HepG2 (cell line): Measurements from ENCODE around the gene LRP1B. TPM values are rescaled to one million over a fixed set of nuclear protein-coding genes. Genes with fewer than 3 reads are reported as not detected.
A peak's percentile ranks its signal among the peaks of the same experiment; 100 is the strongest.

Source experiments
- ATAC-seq: fragments of 200-7000 bp; cut with Tn5 transposase; 3 replicates; pipeline ENCODE4 v1.9.1; 2020; ENCODE audit warnings: mild to moderate bottlenecking, moderate library complexity
- BruUV-seq: library from RNA; stranded (reverse); fragments of 400-500 nt; replicated peaks from 2 replicates; lab custom pipeline; 2021; lab: Mats Ljungman, UMichigan
- CTCF ChIA-PET: fragments of 300-600 bp; formaldehyde crosslinking; extraction: SDS; loops from one replicate; lab custom pipeline; 2021; ENCODE audit warnings: low total read pairs, inconsistent platforms, low intra/inter-chr PET ratio; lab: Yijun Ruan, JAX
- POLR2A ChIA-PET: fragments of 350-600 bp; sonication (Branson Sonifier 250); formaldehyde crosslinking; loops from one replicate; lab custom pipeline; 2020; ENCODE audit warnings: antibody characterized with exemption, inconsistent platforms; lab: Yijun Ruan, JAX
- DNase-seq: peaks from one replicate; pipeline ENCODE4 v3.0.0-alpha.2; 2015; ENCODE audit warnings: low spot score
- FAIRE-seq: peaks from 3 replicates; lab custom pipeline; 2011; peaks lifted over from hg19 to GRCh38; lab: Jason Lieb, UNC
- H2AFZ ChIP-seq: one replicate; pipeline ENCODE4 v1.6.1; 2011; ENCODE audit warnings: low read length, inconsistent platforms
- H3K27ac ChIP-seq: fragments of 300-600 bp; 3 replicates; pipeline ENCODE4 v1.8.0; 2011; ENCODE audit warnings: mixed run types, mild to moderate bottlenecking, mixed read lengths, low read length, inconsistent platforms; ENCODE audit not compliant: insufficient read depth; ENCODE audit errors: extremely low read length
- H3K27me3 ChIP-seq, 2 experiments: fragments of 200-600 bp in 1 of 2; 2 replicates in 1 of 2; 3 replicates in 1 of 2; pipeline versions ENCODE4 v1.6.0 to v1.8.0; 2011; ENCODE audit warnings: low read length in 2 of 2, mild to moderate bottlenecking in 2 of 2, moderate library complexity in 2 of 2, inconsistent platforms in 1 of 2; ENCODE audit not compliant: insufficient read depth in 2 of 2, control insufficient read depth in 1 of 2
- H3K36me3 ChIP-seq, 2 experiments: fragments of 200-600 bp in 1 of 2; replicated peaks in 1 of 2; 2 replicates in 1 of 2; 3 replicates in 1 of 2; pipeline versions ENCODE4 v1.5.1 to v1.8.0; 2011; ENCODE audit warnings: low read length in 2 of 2, inconsistent platforms in 1 of 2; ENCODE audit not compliant: insufficient read depth in 2 of 2, control insufficient read depth in 1 of 2
- H3K4me1 ChIP-seq: 2 replicates; pipeline ENCODE4 v1.5.1; 2012; ENCODE audit warnings: low read length, inconsistent platforms; ENCODE audit not compliant: insufficient read depth
- H3K4me2 ChIP-seq: 2 replicates; pipeline ENCODE4 v1.6.0; 2011; ENCODE audit warnings: low read depth, low read length, inconsistent platforms
- H3K4me3 ChIP-seq, 3 experiments: fragments of 200-600 bp in 1 of 3; sonication (generic), shearing (Covaris generic) in 1 of 3; replicated peaks in 1 of 3; 2 replicates each; pipeline ENCODE4 v1.5.1; 2011 to 2016; ENCODE audit warnings: low read length in 3 of 3, inconsistent platforms in 2 of 3, low read depth in 2 of 3, mild to moderate bottlenecking in 2 of 3, control low read depth in 1 of 3, mixed read lengths in 1 of 3; ENCODE audit not compliant: insufficient read depth in 1 of 3
- H3K79me2 ChIP-seq: one replicate; pipeline ENCODE4 v1.6.1; 2011; ENCODE audit warnings: low read length, inconsistent platforms; ENCODE audit not compliant: insufficient read depth
- H3K9ac ChIP-seq: 2 replicates; pipeline ENCODE4 v1.6.0; 2011; ENCODE audit warnings: mild to moderate bottlenecking, low read depth, low read length, inconsistent platforms; ENCODE audit not compliant: insufficient read depth
- H3K9me3 ChIP-seq: 2 replicates; pipeline ENCODE4 v1.5.1; 2012; ENCODE audit warnings: mild to moderate bottlenecking, low read length
- H4K20me1 ChIP-seq: 2 replicates; pipeline ENCODE4 v1.6.0; 2011; ENCODE audit warnings: inconsistent platforms, mild to moderate bottlenecking, low read length, moderate library complexity; ENCODE audit not compliant: insufficient read depth
- AGO1 ChIP-seq: fragments of 200-400 bp; formaldehyde crosslinking; IDR thresholded peaks from 2 replicates; pipeline ENCODE4 v1.6.1; 2017; ENCODE audit warnings: mild to moderate bottlenecking, low read depth, low read length, moderate library complexity; ENCODE audit not compliant: poor library complexity, severe bottlenecking
- ELF3 ChIP-seq: IDR thresholded peaks from 2 replicates; pipeline ENCODE4 v1.6.1; 2016; ENCODE audit warnings: missing genetic modification reagents, missing compliant biosample characterization
- MAFF ChIP-seq: IDR thresholded peaks from 2 replicates; pipeline ENCODE4 v1.6.1; 2011; ENCODE audit warnings: low read depth, low read length, improper control_type of control experiment
- MTF2 ChIP-seq: sonication (generic); formaldehyde crosslinking; IDR thresholded peaks from 2 replicates; pipeline ENCODE4 v1.5.0; 2020; ENCODE audit warnings: missing genetic modification reagents, borderline replicate concordance
- NCOA1 ChIP-seq: sonication (generic); formaldehyde crosslinking; IDR thresholded peaks from 2 replicates; pipeline ENCODE4 v1.9.0; 2021; ENCODE audit warnings: missing genetic modification reagents
- SPEN ChIP-seq: sonication (generic); formaldehyde crosslinking; IDR thresholded peaks from 2 replicates; pipeline ENCODE4 v1.5.1; 2020; ENCODE audit warnings: low read depth, mild to moderate bottlenecking, missing genetic modification reagents
- WGBS: methylation state at CpG from one replicate; pipeline ENCODE4 v1.1.6; 2017; ENCODE audit warnings: low lambda C conversion rate; 5-methylcytosine and 5-hydroxymethylcytosine counted together
- in situ Hi-C: cut with HindIII; loops from 2 replicates; pipeline ENCODE4 v1.10.0; 2017; ENCODE audit warnings: low pct_unique_long_range_greater_than_20kb; ENCODE audit not compliant: extremely low pct_ligation_motif_present
- intact Hi-C: fragments of 100-400 bp; cut with micrococcal nuclease; formaldehyde crosslinking; loops from one replicate; pipeline ENCODE4 v1.10.0; 2022; ENCODE audit not compliant: unreplicated experiment
- polyA plus RNA-seq, 8 experiments: library from polyadenylated mRNA; depleted of rRNA in 3 of 8; stranded (reverse) in 7 of 8; unstranded in 1 of 8; fragments of >200 nt; fragmentation: Illumina TruSeq in 4 of 8; extraction: Trizol in 4 of 8; gene quantifications; 2 replicates each; pipeline versions ENCODE4 v1.2.1 to v1.2.3, GENCODE V29; 2011 to 2016; ENCODE audit warnings: low read depth in 4 of 8, missing spikeins in 1 of 8, mixed read lengths in 1 of 8; ENCODE audit not compliant: insufficient read depth in 1 of 8
- total RNA-seq, 5 experiments: library from RNA; depleted of rRNA; stranded (reverse); fragments of >200 nt; fragmentation: Illumina TruSeq; extraction: Trizol; gene quantifications; 2 replicates each; pipeline ENCODE4 v1.2.3, GENCODE V29; 2016; ENCODE audit warnings: low read depth in 1 of 5
- TF ChIP-seq, protein P1 (sequence below): sonication (generic); formaldehyde crosslinking; IDR thresholded peaks from 2 replicates; pipeline ENCODE4 v1.4.0; 2020; ENCODE audit warnings: missing genetic modification reagents

Gene LRP1B
- total and polyA plus RNA-seq, 2 of the 13 experiments (the other 11 are each of a cell fraction or from before 2014, with no cell fraction given), result 0.04 TPM; not detected in 1

DNA sequence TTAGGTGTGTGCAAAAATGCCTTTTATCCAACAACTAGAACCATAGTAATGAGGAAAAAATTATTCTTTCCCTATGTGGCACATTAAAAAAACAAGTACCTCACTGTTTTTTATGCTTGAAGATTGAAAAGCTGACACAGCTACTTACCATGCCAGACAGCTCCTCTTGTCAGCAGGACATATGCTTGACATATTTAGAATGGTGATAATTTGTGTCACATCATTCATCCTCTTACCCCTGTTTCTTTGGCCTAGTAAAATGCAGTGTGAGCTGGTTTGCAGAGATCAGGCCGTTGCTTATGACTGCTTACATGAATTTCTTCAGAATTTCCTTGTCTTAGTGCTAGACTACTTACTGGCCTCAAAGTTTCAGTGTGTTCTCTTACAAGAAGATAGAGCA lies 869.9 kb downstream of the LRP1B start:
- H3K9ac ChIP-seq, result no peak overlapping the region
- no peaks in the 10 kb centered on the region for H3K9me3 ChIP-seq
- no peaks in the 10 kb centered on the region for H3K36me3 ChIP-seq
- ATAC-seq (no peak), DNase-seq (no peak), FAIRE-seq (no peak)
- H3K79me2 ChIP-seq, result no peaks in the 10 kb centered on the region
- 0% methylated on average over 1 of the region's 1 CpG for WGBS
- no peak overlapping the region for H3K27ac ChIP-seq
- no peaks in the 10 kb centered on the region for H3K27me3 ChIP-seq
- ChIA-PET CTCF (no interaction called here), POLR2A (no interaction called here)
- no peak overlapping the region for H2AFZ ChIP-seq
- no peaks in the 10 kb centered on the region for H3K4me1 ChIP-seq
- no peak overlapping the region for H3K4me2 ChIP-seq
- intact Hi-C loops (no loop called here), in situ Hi-C loops (no loop called here)
- H4K20me1 ChIP-seq, result no peaks in the 10 kb centered on the region
- no peak overlapping the region for H3K4me3 ChIP-seq
- no TSS peak for BruUV-seq
- no peak for TF ChIP-seq AGO1
- 0 out of 2 replicates have a peak, but pooled peaks have one; percentile 4 for TF ChIP-seq MAFF
- no peak for TF ChIP-seq ELF3
- TF ChIP-seq, protein P1, sequence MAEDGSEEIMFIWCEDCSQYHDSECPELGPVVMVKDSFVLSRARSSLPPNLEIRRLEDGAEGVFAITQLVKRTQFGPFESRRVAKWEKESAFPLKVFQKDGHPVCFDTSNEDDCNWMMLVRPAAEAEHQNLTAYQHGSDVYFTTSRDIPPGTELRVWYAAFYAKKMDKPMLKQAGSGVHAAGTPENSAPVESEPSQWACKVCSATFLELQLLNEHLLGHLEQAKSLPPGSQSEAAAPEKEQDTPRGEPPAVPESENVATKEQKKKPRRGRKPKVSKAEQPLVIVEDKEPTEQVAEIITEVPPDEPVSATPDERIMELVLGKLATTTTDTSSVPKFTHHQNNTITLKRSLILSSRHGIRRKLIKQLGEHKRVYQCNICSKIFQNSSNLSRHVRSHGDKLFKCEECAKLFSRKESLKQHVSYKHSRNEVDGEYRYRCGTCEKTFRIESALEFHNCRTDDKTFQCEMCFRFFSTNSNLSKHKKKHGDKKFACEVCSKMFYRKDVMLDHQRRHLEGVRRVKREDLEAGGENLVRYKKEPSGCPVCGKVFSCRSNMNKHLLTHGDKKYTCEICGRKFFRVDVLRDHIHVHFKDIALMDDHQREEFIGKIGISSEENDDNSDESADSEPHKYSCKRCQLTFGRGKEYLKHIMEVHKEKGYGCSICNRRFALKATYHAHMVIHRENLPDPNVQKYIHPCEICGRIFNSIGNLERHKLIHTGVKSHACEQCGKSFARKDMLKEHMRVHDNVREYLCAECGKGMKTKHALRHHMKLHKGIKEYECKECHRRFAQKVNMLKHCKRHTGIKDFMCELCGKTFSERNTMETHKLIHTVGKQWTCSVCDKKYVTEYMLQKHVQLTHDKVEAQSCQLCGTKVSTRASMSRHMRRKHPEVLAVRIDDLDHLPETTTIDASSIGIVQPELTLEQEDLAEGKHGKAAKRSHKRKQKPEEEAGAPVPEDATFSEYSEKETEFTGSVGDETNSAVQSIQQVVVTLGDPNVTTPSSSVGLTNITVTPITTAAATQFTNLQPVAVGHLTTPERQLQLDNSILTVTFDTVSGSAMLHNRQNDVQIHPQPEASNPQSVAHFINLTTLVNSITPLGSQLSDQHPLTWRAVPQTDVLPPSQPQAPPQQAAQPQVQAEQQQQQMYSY (CRISPR knock-in tag), result no peak
- TF ChIP-seq SPEN (CRISPR knock-in tag), result no peak
- TF ChIP-seq MTF2 (CRISPR knock-in tag), result no peak
- no peak for TF ChIP-seq NCOA1
- TF ChIP-seq, all 625 proteins: peak for 1
